NCI-H2196 (cell line): Measurements from ENCODE around the gene SDC3.
A peak's percentile ranks its signal among the peaks of the same experiment; 100 is the strongest.

Experiments used
- DNase-seq: peaks from one replicate; lab custom pipeline; 2025; ENCODE audit not compliant: unreplicated experiment; lab: John Stamatoyannopoulos, UW

The SDC3 gene

DNA sequence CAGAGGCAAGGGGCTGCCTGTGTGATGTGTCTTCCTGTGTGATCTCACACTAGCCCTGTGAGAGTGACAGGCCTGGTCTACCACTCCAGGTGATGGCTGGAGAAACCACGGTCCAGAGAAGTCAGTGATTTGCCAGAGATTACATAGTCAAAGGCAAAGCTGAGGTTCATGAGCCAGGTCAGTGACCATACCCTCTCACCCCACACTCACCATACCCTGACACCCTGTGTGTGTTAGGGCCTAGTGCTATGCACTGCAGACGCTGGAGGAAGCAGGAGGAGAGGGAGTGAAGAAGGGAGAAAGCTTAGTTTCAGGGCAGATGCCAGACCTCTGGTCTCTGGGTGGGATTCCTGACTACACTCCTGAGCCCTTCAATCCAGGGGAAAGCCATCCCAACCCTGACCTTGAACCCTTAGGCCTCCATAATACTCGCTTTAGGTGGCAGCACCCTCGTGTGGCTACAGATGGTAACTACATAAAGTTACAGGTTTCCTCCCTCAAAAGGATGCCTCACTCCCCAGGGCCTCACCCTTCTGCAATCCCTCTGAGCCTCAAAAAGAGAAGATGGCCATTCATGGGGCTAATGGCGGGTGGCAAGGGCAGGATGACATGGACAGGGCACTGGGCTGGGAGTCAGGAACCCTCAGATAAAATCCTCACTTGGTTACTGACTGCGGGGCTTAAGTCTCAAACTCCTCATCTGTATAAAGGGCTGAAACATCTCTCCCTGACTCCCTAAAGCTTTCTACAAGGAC is 20.8 kb upstream of the SDC3 start:
- DNase-seq, result peak; percentile 56

DNA sequence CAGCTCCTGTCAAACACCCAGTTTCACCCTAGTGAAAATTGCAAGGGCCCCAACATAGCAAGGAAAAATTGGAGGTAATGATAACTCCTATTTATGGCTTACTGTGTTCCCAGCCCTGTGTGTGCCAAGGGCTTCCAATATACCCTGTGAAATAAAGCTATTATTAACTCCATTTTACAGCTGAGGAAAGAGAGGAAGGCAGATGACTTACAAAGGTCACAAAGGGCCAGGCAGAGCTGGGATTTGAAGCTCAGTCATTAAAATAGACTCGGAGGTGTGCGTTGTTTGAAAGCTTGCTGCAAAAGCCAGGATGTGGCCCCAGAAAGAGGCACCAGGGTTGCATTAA is 20.2 kb upstream of the SDC3 start:
- no peak for DNase-seq

DNA sequence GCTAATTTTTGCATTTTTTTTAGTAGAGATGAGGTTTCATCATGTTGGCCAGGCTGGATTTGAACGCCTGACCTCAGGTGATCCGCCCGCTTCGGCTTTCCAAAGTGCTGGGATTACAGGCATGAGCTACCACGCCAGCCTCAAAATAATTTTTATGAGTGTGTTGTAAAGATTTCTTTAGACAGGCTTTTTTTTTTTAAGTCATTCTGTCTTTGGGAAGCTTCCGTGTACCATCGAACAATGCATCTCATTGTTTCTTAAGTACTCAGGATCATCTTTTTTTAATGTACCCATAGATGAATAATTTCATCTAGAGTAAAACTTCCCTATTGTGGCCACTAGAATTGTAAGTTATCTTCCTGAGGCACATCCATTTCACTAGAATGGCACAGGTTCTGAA is 19.6 kb upstream of the SDC3 start:
- DNase-seq, result no peak

DNA sequence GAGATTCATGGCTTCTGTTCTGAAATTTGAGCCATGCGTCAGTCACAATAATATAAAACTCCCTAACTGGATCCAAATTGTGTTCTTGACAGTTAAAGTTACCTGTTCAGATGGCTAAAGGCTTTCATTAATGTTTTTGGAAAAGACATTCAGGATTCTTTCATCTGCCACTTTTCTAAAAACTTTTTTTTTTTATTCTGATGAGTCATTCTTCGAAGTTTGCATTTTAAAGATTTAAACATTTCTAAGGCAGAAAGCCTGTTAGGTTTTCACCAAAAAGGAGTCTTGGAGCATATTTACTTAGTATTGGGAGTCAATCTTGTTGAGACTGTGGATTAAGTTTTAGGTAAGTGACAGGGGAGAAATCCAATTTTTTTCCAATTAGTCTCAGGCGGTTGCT is 18.9 kb upstream of the SDC3 start:
- no peak for DNase-seq

DNA sequence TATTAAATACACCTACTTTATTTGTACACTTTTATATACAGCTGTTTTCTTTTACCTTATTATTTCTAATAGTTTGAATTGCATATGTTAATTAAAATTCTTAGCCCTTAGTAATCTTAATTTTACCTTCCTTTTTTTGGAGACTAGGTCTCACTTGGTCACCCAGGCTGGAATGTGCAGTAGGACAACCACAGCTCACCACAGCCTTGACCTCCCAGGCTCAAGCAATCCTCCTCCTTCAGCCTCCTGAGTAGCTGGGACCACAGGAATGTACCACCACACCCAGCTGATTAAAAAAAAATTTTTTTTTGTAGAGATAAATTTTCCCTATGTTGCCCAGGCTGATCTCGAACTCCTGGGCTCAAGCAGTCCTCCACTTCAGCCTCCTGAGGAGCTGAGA is 15.0 kb upstream of the SDC3 start:
- no peak for DNase-seq

DNA sequence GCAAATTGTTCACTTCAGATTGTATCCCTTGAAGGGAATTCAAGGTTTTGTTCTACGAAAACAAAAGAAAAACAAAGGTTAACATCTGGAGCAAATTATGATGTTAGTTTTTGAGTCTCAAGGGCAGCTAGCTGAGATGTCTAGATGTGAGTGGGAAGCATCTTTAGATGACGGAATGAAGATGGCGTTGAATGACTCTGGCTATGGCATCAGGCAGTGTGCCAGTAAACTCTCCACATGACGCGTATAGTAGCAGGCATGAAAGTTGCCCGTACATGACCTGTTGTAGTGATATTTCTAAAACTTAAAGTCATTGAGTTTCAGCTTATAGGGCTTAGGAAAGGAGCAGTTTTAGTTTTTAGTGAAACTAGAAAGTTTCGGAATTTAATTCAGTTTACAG is 12.3 kb upstream of the SDC3 start:
- DNase-seq, result no peak

DNA sequence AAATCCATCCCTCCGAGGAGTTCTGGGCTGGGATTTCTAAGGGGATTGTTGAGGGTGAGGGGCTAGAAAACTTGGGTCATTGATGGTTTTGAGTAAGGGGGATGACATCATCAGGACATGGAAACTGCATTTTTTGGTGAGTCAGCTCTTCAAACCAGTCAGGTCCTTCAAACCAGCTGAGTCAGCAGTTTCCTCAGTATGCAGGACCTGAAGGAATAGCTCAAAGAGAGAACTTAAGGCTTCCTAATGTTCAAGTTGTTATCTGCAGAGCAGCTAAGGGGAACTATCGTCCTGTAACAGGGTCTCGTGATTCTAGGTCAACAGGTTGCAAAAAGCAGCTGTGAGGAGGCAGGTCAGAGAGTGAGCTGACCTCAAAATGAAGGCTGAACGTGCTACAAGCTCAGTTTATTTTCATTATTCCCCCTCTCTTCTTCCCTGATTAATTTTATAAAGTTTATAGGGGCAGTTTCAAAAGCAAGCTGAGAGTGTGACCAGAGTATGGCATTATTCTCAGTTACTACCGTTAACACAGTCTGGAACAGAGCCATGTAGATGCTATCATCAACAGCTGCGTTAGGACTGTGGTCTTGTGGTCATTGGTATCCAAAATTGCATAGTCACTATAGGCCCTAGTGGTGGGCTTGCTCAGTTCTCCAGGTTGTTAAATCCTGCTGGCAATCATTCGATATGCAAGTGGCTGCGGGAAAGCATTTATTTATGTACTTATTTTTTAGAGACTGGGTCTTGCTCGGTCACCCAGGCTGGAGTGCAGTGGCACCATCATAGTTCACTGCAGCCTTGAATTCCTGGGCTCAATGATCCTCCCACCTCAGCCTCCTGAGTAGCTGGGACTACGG is 10.7 kb upstream of the SDC3 start:
- DNase-seq, result peak; percentile 49

DNA sequence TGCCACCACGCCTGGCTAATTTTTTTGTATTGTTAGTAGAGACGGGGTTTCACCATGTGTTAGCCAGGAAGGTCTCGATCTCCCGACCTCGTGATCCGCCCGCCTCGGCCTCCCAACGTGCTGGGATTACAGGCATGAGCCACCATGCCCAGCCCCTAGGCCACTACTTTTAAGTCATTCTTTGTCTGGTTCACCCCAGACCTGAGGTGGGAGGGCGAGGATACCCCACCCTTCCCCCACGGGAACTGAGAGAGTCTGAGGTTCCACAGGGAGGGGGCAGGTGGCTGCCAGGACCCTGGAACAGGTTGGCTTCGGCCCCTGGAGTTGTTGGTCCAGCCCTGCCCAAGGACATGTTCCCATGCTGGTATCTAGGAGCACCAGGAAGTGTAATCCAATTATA is 7.7 kb upstream of the SDC3 start:
- DNase-seq, result no peak

DNA sequence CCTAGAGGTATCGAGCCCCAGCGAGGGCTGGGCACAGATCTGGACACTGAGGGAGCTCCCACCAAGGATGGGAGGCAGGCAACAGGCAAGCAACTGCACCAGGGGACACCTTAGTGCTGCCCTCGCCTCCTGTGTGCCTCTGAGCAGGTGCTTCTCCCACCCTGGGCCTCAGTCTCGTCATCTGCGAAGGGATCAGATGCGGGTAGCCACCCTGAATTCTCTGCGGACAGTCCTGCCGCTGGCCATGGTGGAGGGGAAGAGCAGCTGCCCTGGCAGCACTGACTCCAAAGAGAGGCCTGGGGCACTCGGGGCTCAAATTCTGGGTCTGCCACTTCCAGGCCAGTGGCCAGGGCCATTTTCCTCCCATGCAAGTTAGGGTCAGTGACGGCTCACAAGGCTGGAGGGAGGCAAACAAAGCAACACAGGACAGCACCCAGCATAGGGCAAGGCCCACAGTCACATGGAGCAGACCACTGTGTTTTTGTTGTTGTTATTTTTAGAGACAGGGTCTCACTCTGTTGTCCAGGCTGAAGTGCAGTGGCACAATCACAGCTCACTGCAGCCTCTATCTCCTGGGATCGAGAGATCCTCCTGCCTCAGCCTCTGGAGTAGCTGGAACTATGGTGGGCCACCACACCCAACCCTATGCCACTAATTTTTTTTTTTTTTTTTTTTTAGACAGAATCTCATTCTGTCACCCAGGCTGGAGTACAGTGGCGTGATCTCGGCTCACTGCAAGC is 7.1 kb upstream of the SDC3 start:
- DNase-seq, result no peak

DNA sequence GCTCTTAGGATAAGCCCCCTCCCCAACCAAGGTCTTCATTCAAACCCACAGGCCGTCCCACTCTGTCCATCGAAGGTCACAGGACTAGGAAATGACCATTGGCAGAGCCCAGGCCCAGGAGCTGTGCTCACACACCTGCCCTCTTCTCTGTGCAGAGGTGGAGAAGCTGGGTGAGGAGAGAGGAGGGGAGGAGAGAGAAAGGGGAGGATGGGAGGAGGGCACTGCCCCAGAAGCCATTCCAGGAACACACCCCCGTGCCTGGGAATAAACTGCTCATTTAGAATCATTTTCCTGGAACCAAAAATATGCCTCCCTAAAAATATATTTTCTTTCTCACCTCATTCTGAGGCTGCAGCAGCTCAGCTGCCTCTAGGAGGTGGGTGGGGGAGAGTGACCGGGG is 6.4 kb upstream of the SDC3 start:
- DNase-seq, result no peak

DNA sequence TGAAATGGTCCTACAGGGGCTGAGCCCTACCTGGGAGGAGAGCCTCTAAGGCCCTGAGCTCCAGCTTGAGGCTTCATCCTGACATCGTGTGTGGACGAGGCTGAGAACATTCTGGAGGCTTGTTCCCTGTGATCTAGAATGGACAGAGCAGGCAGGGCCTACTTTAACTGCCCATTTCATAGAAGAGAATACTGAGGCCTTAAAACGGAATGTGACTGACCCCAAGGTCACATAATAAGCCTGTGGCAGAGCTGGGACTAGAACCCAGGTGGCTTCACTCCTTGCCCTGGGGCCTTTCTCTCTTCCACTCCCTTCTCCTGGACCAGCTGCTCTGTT is 6.0 kb upstream of the SDC3 start:
- DNase-seq, result no peak

DNA sequence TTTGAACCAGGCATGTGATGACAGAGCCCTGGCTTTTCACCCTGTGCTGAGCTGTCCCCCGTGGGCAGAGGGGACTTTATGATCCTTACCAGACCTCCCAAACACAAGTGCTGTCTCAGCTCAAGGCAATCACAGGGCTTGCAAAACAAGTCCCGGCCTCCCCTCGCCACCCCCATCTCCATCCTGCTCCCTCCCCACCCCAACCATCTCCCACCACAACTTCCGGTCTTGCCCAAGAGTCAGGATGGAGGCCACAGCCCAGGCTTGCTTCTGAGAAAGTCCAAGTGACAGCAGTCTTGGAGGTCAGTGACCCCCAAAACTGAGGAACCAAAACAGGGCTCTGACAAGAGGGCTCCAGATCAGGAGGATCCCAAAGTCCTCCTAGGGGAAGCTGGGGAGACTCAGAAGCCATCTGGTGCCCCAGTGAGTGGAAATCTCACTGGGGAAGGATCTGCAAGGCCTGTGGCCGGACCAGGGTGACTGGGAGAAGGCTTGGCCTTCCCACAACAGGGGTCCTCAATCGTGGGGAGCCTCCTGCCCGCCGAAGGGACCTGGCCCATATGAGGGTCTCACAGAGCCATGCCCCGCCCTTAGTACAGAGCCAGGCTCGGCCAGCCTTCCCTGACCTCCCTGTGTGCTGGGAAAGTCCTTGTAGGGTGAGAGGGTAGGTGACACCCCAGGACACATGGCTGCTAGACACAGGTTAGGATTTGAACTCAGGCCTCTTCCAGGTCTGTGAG is 4.5 kb upstream of the SDC3 start:
- no peak for DNase-seq

DNA sequence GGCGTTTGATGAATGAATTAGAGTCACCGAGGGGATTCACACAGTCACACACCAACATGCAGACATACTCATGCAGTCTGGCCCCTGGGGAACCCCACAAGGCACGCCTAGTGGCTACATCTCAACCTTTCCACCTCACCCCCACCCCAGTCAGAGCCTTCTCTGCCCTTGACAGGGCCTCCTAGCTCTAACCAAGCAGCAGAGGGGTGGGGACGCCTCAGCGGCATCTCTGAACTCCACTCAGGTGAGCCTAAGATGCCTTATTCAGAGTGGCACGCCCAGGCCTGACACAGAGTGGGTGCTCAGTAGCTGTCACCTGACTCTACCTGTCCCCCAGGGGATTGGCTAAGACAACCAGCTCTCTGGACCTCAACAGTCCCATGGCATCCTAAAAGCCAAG is 3.7 kb upstream of the SDC3 start:
- DNase-seq, result no peak

DNA sequence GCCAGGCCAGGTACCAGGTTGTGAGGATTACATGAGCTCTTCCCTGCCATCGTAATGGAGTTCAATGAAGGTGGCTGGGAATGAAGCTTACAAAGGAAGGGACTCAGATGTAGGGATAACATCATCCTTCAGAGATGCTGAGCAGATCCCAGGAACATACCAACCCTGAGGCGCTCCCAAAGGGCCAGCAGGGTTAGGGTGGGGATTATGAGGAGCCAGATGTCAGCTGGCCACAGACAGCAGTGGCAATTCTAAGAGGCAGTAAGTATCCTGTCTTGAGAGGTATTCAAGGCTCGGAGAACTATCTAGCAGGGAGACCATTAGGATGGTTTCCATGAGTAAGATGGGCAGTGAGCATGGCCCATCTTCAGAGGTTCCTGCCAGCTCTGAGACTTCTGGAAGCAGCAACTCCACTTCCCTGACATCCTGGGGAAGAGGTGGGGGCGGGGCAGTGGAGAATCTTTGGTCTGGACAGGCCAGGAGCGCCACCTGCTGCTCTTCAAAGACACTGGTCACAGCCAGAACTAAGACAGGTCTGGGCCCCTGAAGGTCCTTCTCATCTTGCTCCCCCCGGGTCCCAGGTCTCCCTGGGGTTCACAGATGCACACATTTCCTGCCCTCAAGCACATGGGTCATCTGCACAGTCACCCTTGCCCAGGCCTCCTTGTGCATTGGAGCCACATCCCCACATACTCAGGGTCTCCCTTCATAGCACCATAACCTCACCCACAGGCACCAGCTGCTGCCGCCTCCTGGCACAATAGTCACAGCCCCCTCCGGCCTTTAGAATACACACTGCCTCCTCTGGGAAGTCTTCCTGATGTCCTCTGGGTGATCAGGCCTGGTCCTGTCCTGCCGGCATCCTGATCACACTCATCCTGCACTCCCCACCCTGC is 2.7 kb upstream of the SDC3 start:
- peak; percentile 80 for DNase-seq

DNA sequence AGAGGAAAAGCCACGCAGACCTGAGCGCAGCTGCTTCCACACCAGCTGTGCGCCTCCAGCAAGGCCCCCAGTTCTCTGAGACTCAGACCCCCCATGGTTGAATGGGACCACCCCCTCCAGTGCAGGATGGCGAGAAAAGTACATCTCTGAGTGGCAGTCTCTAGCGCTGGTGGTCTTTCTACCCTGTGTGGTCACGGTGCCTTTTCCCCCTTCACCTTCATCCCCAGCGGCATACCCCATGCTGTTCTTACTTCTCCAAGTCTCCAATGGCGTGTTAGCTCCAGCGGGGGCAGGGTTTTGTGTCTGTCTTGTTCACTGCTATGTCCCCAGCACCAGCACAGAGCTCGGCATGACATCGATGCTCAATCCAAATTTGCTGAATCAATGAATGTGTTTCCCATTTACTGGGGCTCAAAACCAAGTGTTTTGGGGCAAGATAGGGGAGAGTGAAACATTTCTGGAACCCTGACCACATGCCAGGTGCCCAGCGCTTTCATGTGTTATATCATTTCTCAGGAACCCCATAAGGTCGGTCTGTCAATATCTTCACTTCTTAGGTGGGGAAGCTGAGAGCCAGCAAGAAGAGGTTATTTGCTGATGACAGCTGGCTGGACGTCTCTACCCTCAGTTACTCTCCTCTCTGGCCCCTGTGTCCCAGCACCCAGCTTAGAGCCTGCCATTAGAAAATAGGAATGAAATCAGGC is 959 bp upstream of the SDC3 start:
- no peak for DNase-seq

DNA sequence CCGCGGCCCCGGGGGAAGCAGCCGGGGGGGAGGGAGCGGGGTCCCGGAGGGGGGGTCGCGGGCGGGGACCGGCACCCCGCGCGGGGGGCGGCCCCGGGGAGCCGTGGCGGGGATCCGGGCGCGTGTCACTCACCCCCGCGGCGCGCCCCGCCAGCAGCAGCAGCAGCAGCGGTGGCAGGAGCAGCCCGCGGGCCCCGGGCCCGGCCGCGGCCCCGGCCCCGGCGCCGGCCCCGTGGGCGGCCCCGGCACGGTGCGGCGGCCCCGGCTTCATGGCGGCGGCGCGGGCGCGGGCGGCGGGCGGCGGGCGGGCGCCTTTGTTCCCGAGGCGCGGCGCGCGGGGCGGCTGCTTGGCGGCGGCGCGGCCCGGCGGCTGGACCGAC is 252 bp downstream of the SDC3 start:
- DNase-seq, result no peak

DNA sequence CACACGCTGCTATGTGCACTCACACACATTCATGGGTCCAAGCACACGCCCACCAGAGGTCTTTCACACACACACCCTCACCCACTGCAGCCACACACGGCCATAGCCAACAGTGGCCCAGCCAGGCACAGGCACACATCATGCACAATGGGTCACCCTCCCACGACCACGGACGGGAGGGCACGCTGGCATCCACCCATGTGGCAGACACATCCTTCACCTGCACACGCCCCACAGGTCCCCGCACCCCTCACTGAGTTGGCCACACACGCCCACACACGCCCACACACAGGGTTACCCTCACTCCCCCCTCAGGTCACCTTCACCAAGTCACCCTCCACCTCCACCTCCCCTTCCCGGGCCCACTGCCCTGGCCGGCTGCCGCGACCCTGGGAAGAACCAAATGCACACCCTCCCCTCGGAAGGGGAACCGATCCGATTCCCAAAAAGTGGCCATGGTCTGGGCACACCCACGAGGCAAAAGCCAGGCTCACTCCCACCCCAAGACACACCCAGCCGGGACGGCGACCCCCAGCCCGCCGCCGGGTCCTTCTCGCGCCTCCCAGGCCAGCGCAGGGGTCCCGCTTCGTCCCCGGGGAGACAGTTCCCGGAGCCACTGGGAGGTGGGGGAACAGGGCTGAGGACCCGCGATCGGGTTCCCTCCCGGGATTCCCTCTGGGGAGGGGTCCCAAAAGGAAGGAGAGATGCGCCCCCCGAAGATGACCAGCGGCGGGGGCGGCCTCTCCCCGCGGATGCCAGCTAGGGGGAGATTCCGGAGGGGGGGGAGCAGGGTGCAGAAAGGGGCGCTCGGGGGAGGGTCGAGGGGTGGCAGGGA is 860 bp downstream of the SDC3 start:
- DNase-seq, result no peak

DNA sequence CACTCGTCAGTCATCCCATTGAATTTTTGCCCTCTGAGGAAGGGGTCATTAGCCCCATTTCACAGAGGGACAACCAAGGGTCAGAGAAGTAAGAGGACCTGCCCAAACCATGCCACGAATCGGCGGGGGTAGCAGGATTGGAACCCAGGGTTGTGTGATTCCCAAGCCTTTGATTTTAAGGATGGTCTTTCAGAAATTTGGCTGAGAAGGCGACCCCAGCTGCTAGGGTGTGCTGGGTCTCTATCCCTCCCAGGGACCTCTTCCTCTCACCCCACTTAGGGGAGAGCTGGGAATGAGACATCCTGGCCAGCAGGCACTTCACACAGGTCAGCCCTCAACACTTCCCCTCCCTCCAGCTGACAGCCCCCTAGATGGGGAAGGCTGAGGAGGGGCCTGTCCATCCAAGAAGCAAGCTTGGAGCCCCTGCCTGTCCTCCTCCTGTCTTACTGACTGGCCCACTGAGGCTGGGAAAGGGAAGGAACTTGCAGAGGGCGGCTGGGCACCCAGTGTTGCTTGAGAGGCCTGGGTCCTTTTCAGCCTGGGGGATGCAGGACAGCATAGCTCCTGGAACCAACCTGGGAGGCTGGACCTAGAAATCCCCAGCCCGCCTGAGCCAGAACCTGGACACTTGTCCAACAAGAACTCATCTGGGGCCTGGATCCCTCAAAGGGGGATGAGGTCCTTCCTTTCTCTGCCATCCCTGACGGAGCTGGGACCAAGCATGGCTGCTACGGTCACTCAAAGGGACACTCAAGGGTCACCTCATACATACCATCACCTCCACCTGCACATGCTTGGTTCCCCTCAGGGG is 1.7 kb downstream of the SDC3 start:
- no peak for DNase-seq
